ENCODE results near the gene MAP3K7. TPM values are rescaled to one million over a fixed set of nuclear protein-coding genes. Genes with fewer than 3 reads are reported as not detected.

The MAP3K7 gene
- total and polyA plus RNA-seq, 8 donors: 8.5 to 42.8 (median 17.6) TPM

DNA sequence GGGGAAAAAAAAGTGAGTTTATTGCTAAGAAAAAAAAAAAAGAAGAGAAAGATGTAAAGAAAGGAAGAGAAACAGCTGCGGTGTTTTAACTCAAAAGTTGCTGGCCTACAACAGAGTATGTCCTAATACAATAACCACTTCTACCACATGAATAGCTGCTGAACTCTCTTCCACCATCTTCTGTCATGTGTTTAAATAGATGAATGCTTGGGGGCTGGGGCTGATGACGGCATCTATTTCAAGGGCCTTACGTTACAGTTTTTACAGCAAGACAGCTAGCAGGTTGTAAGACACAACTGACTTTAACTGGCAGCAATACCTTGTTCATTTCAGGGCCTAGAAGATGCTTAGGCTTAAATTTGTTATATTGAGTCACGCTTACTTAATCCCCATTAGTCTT is 50.4 kb downstream of the MAP3K7 start:
- Histone ChIP-seq H3K27me3 (no peaks in the 10 kb centered on the region), H3K4me3 (no peak overlapping the region), H3K9me3 (no peaks in the 10 kb centered on the region), H3K36me3 (peaks cover 0 to 52% (median 43%) of the 10 kb centered on the region in 4 donors), H3K27ac (no peak overlapping the region), H3K4me1 (peaks cover 0 to 31% (median 13%) of the 10 kb centered on the region in 4 donors)
- TF ChIP-seq, protein P1, sequence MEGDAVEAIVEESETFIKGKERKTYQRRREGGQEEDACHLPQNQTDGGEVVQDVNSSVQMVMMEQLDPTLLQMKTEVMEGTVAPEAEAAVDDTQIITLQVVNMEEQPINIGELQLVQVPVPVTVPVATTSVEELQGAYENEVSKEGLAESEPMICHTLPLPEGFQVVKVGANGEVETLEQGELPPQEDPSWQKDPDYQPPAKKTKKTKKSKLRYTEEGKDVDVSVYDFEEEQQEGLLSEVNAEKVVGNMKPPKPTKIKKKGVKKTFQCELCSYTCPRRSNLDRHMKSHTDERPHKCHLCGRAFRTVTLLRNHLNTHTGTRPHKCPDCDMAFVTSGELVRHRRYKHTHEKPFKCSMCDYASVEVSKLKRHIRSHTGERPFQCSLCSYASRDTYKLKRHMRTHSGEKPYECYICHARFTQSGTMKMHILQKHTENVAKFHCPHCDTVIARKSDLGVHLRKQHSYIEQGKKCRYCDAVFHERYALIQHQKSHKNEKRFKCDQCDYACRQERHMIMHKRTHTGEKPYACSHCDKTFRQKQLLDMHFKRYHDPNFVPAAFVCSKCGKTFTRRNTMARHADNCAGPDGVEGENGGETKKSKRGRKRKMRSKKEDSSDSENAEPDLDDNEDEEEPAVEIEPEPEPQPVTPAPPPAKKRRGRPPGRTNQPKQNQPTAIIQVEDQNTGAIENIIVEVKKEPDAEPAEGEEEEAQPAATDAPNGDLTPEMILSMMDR (IDR thresholded peaks at IDR 0.05): no peak
- TF ChIP-seq POLR2AphosphoS5 (IDR thresholded peaks at IDR 0.05) (no peak), EP300 (IDR thresholded peaks at IDR 0.05) (no peak), POLR2A (IDR thresholded peaks at IDR 0.05) (no peak)
- intact Hi-C loops (cut with DNase I; ENCODE audit: low total_unique reads): no loop called here
- 93 to 97% (median 94%) methylated on average over 4 of the region's 4 CpGs for WGBS, 5 donors
- no peak for DNase-seq

DNA sequence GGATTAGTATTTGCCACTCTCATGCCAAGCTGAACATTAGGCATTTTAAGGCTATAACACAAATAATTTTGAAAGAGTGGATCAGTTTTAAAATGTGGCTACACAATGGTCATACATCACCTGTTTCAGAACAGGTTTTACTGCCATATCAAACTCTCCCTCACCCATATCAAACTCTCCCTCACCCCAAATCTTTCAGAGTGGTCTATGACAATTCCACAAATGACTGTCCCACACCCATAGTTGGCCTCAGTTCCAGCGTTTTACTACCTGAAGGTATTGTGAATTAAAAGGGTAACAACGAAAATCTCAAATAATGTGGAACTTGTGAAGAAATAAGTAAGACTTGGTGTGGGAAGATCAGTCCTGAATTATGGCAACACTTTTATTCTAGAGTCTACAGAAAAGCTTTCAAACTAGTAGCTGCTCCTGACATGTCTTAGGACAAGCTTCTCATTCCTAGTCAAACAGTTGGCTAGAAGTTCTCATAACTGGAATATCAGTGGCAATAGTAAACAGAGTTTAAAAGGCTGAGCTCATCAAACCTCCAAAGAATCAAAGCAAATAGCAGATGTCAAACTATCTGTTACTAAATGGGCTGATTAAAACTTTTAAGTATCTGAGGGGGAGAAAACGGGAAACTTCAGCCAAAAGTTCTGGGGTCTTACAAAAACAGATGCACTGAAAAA is 52.4 kb downstream of the MAP3K7 start:
- Histone ChIP-seq H3K4me3 (no peak overlapping the region), H3K27ac (no peak overlapping the region)
- TF ChIP-seq EP300 (IDR thresholded peaks at IDR 0.05) (no peak), POLR2AphosphoS5 (IDR thresholded peaks at IDR 0.05) (no peak), POLR2A (IDR thresholded peaks at IDR 0.05) (no peak)
- TF ChIP-seq, protein P1 (IDR thresholded peaks at IDR 0.05): no peak

DNA sequence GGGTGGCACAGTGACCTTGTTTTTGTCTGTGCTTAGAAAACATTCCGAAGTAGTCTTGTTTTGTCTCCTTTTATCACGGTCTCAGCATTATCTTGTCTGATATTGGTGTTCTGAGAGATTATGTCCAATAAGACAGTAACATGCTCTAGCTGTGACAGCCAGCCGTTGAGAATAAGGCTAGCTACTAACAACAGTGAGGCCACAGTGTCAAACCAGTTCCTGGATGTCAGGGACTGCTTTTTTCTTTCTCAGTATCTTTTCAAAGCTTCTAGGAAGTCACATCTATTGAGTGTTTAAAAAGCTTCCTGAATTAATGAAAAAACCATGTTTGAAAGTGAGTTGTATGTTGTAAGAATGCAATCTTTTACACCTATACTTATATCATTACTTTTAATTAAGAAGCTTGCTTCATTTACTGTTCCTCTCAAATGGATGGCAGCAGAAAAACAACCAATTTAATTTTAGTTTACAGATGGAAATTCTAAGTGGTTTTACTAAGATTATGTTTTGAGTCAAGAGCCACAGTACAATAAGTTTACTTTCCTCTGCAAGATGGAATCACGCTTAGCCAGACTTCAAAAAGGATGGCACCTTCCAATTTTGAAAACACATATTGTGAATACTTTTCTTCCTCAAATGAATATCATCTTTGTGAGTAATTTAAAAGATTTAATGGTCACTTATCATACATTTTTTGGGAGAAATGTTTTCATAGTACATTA is 53.1 kb downstream of the MAP3K7 start:
- Histone ChIP-seq H3K27me3 (no peaks in the 10 kb centered on the region), H3K4me3 (no peak overlapping the region), H3K36me3 (peaks cover 0 to 54% (median 45%) of the 10 kb centered on the region in 4 donors), H3K9me3 (no peaks in the 10 kb centered on the region), H3K27ac (no peak overlapping the region), H3K4me1 (peaks cover 0 to 23% (median 16%) of the 10 kb centered on the region in 4 donors)
- TF ChIP-seq, protein P1 (IDR thresholded peaks at IDR 0.05): no peak
- TF ChIP-seq EP300 (IDR thresholded peaks at IDR 0.05) (no peak), POLR2A (IDR thresholded peaks at IDR 0.05) (no peak), POLR2AphosphoS5 (IDR thresholded peaks at IDR 0.05) (no peak)
- 82 to 93% (median 87%) methylated on average over 4 of the region's 4 CpGs for WGBS, 5 donors
- intact Hi-C loops (cut with DNase I; ENCODE audit: low total_unique reads): no loop called here
- DNase-seq: no peak

More for the DNA sequence above, 52.4 kb downstream of the MAP3K7 start:
- WGBS, 5 donors: 89 to 96% (median 92%) methylated on average over 3 of the region's 3 CpGs
- H3K36me3 ChIP-seq: peaks cover 0 to 50% (median 40%) of the 10 kb centered on the region in 4 donors
- intact Hi-C loops (cut with DNase I; ENCODE audit: low total_unique reads): no loop called here
- no peak for DNase-seq
- H3K27me3 ChIP-seq: no peaks in the 10 kb centered on the region
- no peaks in the 10 kb centered on the region for H3K9me3 ChIP-seq
- H3K4me1 ChIP-seq: peaks cover 0 to 30% (median 19%) of the 10 kb centered on the region in 4 donors

DNA sequence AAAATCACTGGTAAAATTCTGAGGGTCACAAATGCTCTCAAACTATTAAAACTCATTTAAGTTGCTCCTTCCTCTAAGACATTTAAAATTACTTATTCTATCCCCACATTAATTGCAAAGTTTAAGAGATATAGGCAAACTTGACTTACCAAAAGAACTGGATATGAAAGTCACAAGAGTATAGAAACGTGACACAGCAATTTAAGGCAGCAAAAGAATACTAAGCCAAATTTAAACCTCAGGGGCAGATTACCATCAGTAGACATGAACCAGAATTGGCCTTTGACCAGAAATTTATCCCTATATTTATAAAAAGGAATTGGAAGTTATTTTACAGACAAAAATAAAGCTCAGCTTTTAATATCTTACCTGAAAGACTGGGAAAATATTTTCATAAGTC is 56.0 kb downstream of the MAP3K7 start:
- intact Hi-C loops (cut with DNase I; ENCODE audit: low total_unique reads): no loop called here
- no peaks in the 10 kb centered on the region for H3K27me3 ChIP-seq
- DNase-seq: no peak
- WGBS, 5 donors: 54 to 69% (median 63%) methylated on average over 1 of the region's 1 CpG
- peaks cover 0 to 49% (median 41%) of the 10 kb centered on the region in 4 donors for H3K36me3 ChIP-seq
- no peak overlapping the region for H3K27ac ChIP-seq
- peaks cover 0 to 21% (median 9%) of the 10 kb centered on the region in 4 donors for H3K4me1 ChIP-seq
- TF ChIP-seq, protein P1 (IDR thresholded peaks at IDR 0.05): no peak
- TF ChIP-seq POLR2AphosphoS5 (IDR thresholded peaks at IDR 0.05): no peak
- no peaks in the 10 kb centered on the region for H3K9me3 ChIP-seq
- H3K4me3 ChIP-seq: no peak overlapping the region

Measured in stomach (tissue), 9 donors.